ENCODE measurements around the gene PDAP1.

Gene PDAP1

DNA sequence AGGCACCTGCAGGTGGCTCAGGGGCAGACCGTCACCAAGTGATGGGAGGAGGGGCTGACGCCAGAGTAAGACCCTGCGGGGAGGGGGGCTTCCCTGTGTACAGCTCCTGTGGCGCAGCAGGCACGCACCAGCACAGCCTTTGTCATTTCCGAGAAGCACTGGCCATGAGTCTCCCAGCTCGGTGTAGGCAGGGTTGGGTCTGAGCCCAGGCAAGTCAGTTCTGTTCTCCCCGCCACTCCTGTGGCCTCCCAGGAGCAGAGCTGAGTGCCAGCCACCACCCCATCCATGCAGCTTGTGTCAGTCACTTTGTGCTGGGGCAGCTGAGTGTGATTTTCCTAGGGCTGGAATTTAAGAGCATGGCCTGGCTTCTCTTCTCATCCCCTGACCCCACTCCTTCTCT is 43.5 kb upstream of the PDAP1 start:
- no peak for TF ChIP-seq EZH2phosphoT487 (IDR thresholded peaks at IDR 0.05; ENCODE audit: low read depth)
- TF ChIP-seq, protein P1, sequence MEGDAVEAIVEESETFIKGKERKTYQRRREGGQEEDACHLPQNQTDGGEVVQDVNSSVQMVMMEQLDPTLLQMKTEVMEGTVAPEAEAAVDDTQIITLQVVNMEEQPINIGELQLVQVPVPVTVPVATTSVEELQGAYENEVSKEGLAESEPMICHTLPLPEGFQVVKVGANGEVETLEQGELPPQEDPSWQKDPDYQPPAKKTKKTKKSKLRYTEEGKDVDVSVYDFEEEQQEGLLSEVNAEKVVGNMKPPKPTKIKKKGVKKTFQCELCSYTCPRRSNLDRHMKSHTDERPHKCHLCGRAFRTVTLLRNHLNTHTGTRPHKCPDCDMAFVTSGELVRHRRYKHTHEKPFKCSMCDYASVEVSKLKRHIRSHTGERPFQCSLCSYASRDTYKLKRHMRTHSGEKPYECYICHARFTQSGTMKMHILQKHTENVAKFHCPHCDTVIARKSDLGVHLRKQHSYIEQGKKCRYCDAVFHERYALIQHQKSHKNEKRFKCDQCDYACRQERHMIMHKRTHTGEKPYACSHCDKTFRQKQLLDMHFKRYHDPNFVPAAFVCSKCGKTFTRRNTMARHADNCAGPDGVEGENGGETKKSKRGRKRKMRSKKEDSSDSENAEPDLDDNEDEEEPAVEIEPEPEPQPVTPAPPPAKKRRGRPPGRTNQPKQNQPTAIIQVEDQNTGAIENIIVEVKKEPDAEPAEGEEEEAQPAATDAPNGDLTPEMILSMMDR (IDR thresholded peaks at IDR 0.05; ENCODE audit: low read depth, low read length), result no peak
- Histone ChIP-seq H3K79me2 (ENCODE audit: low read length) (peaks cover 3% of the 10 kb centered on the region; the same call in 1 of the 2 replicates), H3K9me3 (ENCODE audit: insufficient read depth, low read length) (no peaks in the 10 kb centered on the region), H3K4me3 (ENCODE audit: low read length) (no peak overlapping the region), H3K36me3 (replicated peaks; ENCODE audit: low read depth, low read length) (peaks cover 63% of the 10 kb centered on the region), H3K27ac (ENCODE audit: low read length) (no peak overlapping the region), H4K20me1 (ENCODE audit: insufficient read depth, low read length) (peaks cover 4% of the 10 kb centered on the region; the same call in 1 of the 2 replicates), H3K27me3 (ENCODE audit: low read depth, low read length) (no peaks in the 10 kb centered on the region), H3K4me2 (ENCODE audit: low read length) (no peak overlapping the region), H3K4me1 (ENCODE audit: low read length) (no peaks in the 10 kb centered on the region), H3K9ac (ENCODE audit: low read length) (no peak overlapping the region), H2AFZ (ENCODE audit: low read depth, low read length) (no peak overlapping the region)

DNA sequence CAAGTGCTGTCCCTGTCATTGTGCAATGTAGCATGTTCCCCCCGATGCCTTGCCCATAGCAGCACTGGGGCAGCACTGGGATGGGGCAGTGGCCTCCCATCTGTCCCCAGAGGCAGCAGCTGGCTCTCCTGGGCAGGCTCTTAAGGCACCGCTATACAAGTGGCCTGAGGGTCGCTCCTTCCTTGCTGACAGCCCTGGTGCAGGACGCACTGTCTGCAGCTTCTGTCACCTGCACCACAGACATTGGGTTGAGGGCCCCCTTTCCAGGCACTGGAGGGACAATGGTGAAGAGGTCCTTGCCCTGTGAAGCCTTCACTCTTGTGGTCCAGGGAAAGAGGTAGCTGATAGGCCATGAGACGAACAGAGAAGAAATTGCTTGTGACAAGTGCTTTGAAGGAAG is 40.9 kb upstream of the PDAP1 start:
- no peaks in the 10 kb centered on the region for H3K4me1 ChIP-seq (ENCODE audit: low read length)
- H3K9ac ChIP-seq (ENCODE audit: low read length), result no peak overlapping the region
- H3K4me3 ChIP-seq (ENCODE audit: low read length), result no peak overlapping the region
- no peaks in the 10 kb centered on the region for H3K9me3 ChIP-seq (ENCODE audit: insufficient read depth, low read length)
- H3K36me3 ChIP-seq (replicated peaks; ENCODE audit: low read depth, low read length), result peaks cover 62% of the 10 kb centered on the region
- no peak overlapping the region for H3K4me2 ChIP-seq (ENCODE audit: low read length)
- no peak overlapping the region for H2AFZ ChIP-seq (ENCODE audit: low read depth, low read length)
- TF ChIP-seq EZH2phosphoT487 (IDR thresholded peaks at IDR 0.05; ENCODE audit: low read depth), result no peak
- TF ChIP-seq, protein P1 (IDR thresholded peaks at IDR 0.05; ENCODE audit: low read depth, low read length), result no peak
- H3K27ac ChIP-seq (ENCODE audit: low read length), result no peak overlapping the region
- peaks cover 3% of the 10 kb centered on the region; the same call in 1 of the 2 replicates for H3K79me2 ChIP-seq (ENCODE audit: low read length)
- no peaks in the 10 kb centered on the region for H4K20me1 ChIP-seq (ENCODE audit: insufficient read depth, low read length)
- H3K27me3 ChIP-seq (ENCODE audit: low read depth, low read length), result no peaks in the 10 kb centered on the region

DNA sequence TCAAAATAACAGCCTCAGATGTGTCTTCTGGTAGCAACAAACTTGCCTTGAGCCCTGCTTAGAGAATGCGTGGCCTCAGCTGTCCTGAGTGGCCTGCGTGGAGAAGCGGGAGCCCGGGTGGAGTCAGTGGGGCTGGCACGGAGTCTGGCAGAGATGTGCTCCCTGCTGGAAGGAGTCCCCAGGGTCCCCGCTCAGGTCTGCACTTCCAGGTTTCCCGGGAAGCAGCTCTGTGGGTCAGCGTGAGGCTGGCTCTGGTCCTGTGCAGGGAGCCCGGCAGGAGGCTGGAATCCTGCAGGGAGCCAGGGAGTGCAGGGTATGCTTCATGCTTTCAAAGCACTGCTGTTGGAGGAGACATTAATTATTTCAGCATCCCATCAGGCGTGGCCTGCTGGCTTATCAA is 40.5 kb upstream of the PDAP1 start:
- H3K27me3 ChIP-seq (ENCODE audit: low read depth, low read length), result no peaks in the 10 kb centered on the region
- H4K20me1 ChIP-seq (ENCODE audit: insufficient read depth, low read length), result no peaks in the 10 kb centered on the region
- no peaks in the 10 kb centered on the region for H3K4me1 ChIP-seq (ENCODE audit: low read length)
- peaks cover 58% of the 10 kb centered on the region for H3K36me3 ChIP-seq (replicated peaks; ENCODE audit: low read depth, low read length)
- H3K27ac ChIP-seq (ENCODE audit: low read length), result no peak overlapping the region
- H3K79me2 ChIP-seq (ENCODE audit: low read length), result peaks cover 3% of the 10 kb centered on the region; the same call in 1 of the 2 replicates
- no peak overlapping the region for H3K4me2 ChIP-seq (ENCODE audit: low read length)
- no peak overlapping the region for H3K9ac ChIP-seq (ENCODE audit: low read length)
- no peak overlapping the region for H3K4me3 ChIP-seq (ENCODE audit: low read length)
- H2AFZ ChIP-seq (ENCODE audit: low read depth, low read length), result no peak overlapping the region
- H3K9me3 ChIP-seq (ENCODE audit: insufficient read depth, low read length), result no peaks in the 10 kb centered on the region
- TF ChIP-seq EZH2phosphoT487 (IDR thresholded peaks at IDR 0.05; ENCODE audit: low read depth), result no peak
- TF ChIP-seq, protein P1 (IDR thresholded peaks at IDR 0.05; ENCODE audit: low read depth, low read length), result no peak

DNA sequence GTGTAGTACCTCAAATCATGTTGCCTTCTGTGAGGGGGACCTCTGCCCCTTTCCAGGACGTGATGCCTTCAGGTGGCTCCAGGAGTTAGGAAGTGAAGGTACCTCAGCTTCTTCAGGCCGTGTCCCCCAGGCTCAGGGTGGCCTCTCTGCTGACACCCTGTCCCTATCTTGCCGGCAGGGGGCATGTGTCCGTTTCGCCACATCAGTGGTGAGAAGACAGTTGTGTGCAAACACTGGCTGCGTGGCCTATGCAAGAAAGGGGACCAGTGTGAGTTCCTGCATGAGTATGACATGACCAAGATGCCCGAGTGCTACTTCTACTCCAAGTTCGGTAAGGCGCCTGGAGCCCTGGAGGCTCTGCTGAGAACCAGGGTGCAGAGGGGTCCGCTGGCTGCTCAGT is 39.5 kb upstream of the PDAP1 start:
- Histone ChIP-seq H3K36me3 (replicated peaks; ENCODE audit: low read depth, low read length) (peaks cover 56% of the 10 kb centered on the region), H3K79me2 (ENCODE audit: low read length) (peaks cover 3% of the 10 kb centered on the region; the same call in 1 of the 2 replicates)

More for the DNA sequence above, 39.5 kb upstream of the PDAP1 start:
- H3K4me1 ChIP-seq (ENCODE audit: low read length), result no peaks in the 10 kb centered on the region
- no peak overlapping the region for H2AFZ ChIP-seq (ENCODE audit: low read depth, low read length)
- TF ChIP-seq EZH2phosphoT487 (IDR thresholded peaks at IDR 0.05; ENCODE audit: low read depth), result no peak
- TF ChIP-seq, protein P1 (IDR thresholded peaks at IDR 0.05; ENCODE audit: low read depth, low read length), result peak; percentile 26
- H3K9ac ChIP-seq (ENCODE audit: low read length), result no peak overlapping the region
- H3K4me2 ChIP-seq (ENCODE audit: low read length), result no peak overlapping the region
- H3K4me3 ChIP-seq (ENCODE audit: low read length), result no peak overlapping the region
- no peak overlapping the region for H3K27ac ChIP-seq (ENCODE audit: low read length)
- H3K27me3 ChIP-seq (ENCODE audit: low read depth, low read length), result no peaks in the 10 kb centered on the region
- H4K20me1 ChIP-seq (ENCODE audit: insufficient read depth, low read length), result no peaks in the 10 kb centered on the region
- H3K9me3 ChIP-seq (ENCODE audit: insufficient read depth, low read length), result no peaks in the 10 kb centered on the region

Measured in OCI-LY3 (cell line).